HEK293 (cell line): Measurements from ENCODE around the gene PTPDC1.
"Not testable (repeated sequence)": the region's sequence is repeated elsewhere in the genome, so short reads cannot be mapped to it uniquely, and the experiment has no call there.

Experiments used
- CTCF ChIA-PET: fragments of 350-600 bp; formaldehyde crosslinking; extraction: SDS; loops from one replicate; lab custom pipeline; 2021; ENCODE audit warnings: antibody characterized with exemption; lab: Yijun Ruan, JAX
- POLR2A ChIA-PET: fragments of 300-600 bp; formaldehyde crosslinking; extraction: SDS; loops from one replicate; lab custom pipeline; 2020; ENCODE audit warnings: antibody characterized with exemption, inconsistent platforms; lab: Yijun Ruan, JAX
- H3K27ac ChIP-seq: fragments of 200-500 bp; sonication (Bioruptor generic); 2 replicates; pipeline ENCODE4 v1.5.1; 2014; ENCODE audit warnings: low read depth, low read length, control low read depth, inconsistent platforms; ENCODE audit errors: extremely low read depth
- H3K36me3 ChIP-seq, 2 experiments: fragments of 200-500 bp in 1 of 2; sonication (Bioruptor generic) in 1 of 2; 1 replicate in 1 of 2; 2 replicates in 1 of 2; pipeline ENCODE4 v1.5.1; 2014 to 2017; ENCODE audit warnings: inconsistent platforms in 2 of 2, low read length in 2 of 2; ENCODE audit not compliant: control insufficient read depth in 2 of 2, insufficient read depth in 1 of 2
- H3K4me1 ChIP-seq: fragments of 200-500 bp; sonication (Bioruptor generic); 2 replicates; pipeline ENCODE4 v1.5.1; 2014; ENCODE audit warnings: mild to moderate bottlenecking, low read length, inconsistent platforms; ENCODE audit not compliant: control insufficient read depth, insufficient read depth
- H3K4me3 ChIP-seq: 2 replicates; pipeline ENCODE4 v1.5.1; 2011; ENCODE audit warnings: low read depth, mild to moderate bottlenecking, control low read depth, low read length, moderate library complexity
- H3K9me3 ChIP-seq: fragments of 200-500 bp; sonication (Bioruptor generic); 2 replicates; pipeline ENCODE4 v1.5.1; 2014; ENCODE audit warnings: low read depth, low read length, inconsistent platforms; ENCODE audit not compliant: control insufficient read depth, insufficient read depth
- GLIS1 ChIP-seq: fragments of 450-650 bp; formaldehyde crosslinking; IDR thresholded peaks from 2 replicates; pipeline ENCODE4 v1.5.1; 2016; ENCODE audit warnings: missing biosample characterization, missing genetic modification characterization
- MZF1 ChIP-seq: fragments of 450-650 bp; formaldehyde crosslinking; IDR thresholded peaks from 2 replicates; pipeline ENCODE4 v1.5.1; 2017; ENCODE audit warnings: missing biosample characterization, missing genetic modification characterization, borderline replicate concordance
- PRDM6 ChIP-seq: fragments of 450-650 bp; formaldehyde crosslinking; IDR thresholded peaks from 2 replicates; pipeline ENCODE4 v1.5.1; 2017; ENCODE audit warnings: missing biosample characterization, missing genetic modification characterization
- REPIN1 ChIP-seq: fragments of 450-650 bp; formaldehyde crosslinking; IDR thresholded peaks from 2 replicates; pipeline ENCODE4 v1.5.1; 2017; ENCODE audit warnings: missing biosample characterization, missing genetic modification characterization, low read depth
- ZFP69B ChIP-seq: fragments of 450-650 bp; formaldehyde crosslinking; IDR thresholded peaks from 2 replicates; pipeline ENCODE4 v1.5.1; 2016; ENCODE audit warnings: missing biosample characterization, missing genetic modification characterization
- ZNF112 ChIP-seq: fragments of 450-650 bp; formaldehyde crosslinking; IDR thresholded peaks from 2 replicates; pipeline ENCODE4 v1.5.0; 2017; ENCODE audit warnings: missing biosample characterization, missing genetic modification characterization
- ZNF16 ChIP-seq: fragments of 450-650 bp; formaldehyde crosslinking; IDR thresholded peaks from 2 replicates; pipeline ENCODE4 v1.5.1; 2016; ENCODE audit warnings: low read depth, missing biosample characterization, missing genetic modification characterization
- ZNF169 ChIP-seq: fragments of 450-650 bp; formaldehyde crosslinking; IDR thresholded peaks from 2 replicates; pipeline ENCODE4 v1.5.1; 2016; ENCODE audit warnings: missing biosample characterization, missing genetic modification characterization
- ZNF175 ChIP-seq: fragments of 450-650 bp; formaldehyde crosslinking; IDR thresholded peaks from 2 replicates; pipeline ENCODE4 v1.5.1; 2016; ENCODE audit warnings: missing biosample characterization, missing genetic modification characterization
- ZNF2 ChIP-seq: fragments of 450-650 bp; formaldehyde crosslinking; IDR thresholded peaks from 2 replicates; pipeline ENCODE4 v1.5.1; 2016; ENCODE audit warnings: missing biosample characterization, missing genetic modification characterization
- ZNF24 ChIP-seq: fragments of 450-650 bp; formaldehyde crosslinking; IDR thresholded peaks from 2 replicates; pipeline ENCODE4 v1.5.1; 2016; ENCODE audit warnings: missing biosample characterization, missing genetic modification characterization
- ZNF529 ChIP-seq: fragments of 450-650 bp; formaldehyde crosslinking; IDR thresholded peaks from 2 replicates; pipeline ENCODE4 v1.5.1; 2017; ENCODE audit warnings: missing genetic modification characterization, missing biosample characterization; ENCODE audit not compliant: insufficient replicate concordance
- ZNF624 ChIP-seq: fragments of 450-650 bp; formaldehyde crosslinking; IDR thresholded peaks from 2 replicates; pipeline ENCODE4 v1.5.1; 2017; ENCODE audit warnings: missing biosample characterization, missing genetic modification characterization
- ZNF670 ChIP-seq: fragments of 450-650 bp; formaldehyde crosslinking; IDR thresholded peaks from 2 replicates; pipeline ENCODE4 v1.5.1; 2016; ENCODE audit warnings: missing biosample characterization, missing genetic modification characterization, low read depth
- ZNF704 ChIP-seq: fragments of 450-650 bp; formaldehyde crosslinking; IDR thresholded peaks from 2 replicates; pipeline ENCODE4 v1.5.1; 2016; ENCODE audit warnings: missing biosample characterization, missing genetic modification characterization
- ZSCAN4 ChIP-seq: fragments of 450-650 bp; formaldehyde crosslinking; IDR thresholded peaks from 2 replicates; pipeline ENCODE4 v1.5.1; 2017; ENCODE audit warnings: missing biosample characterization, missing genetic modification characterization

PTPDC1 gene

GRCh38 chr9:94111446-94111845, 27.2 kb downstream of the PTPDC1 start:
- Histone ChIP-seq H3K36me3 (no peaks in the 10 kb centered on the region), H3K27ac (no peak overlapping the region), H3K4me3 (no peak overlapping the region), H3K4me1 (no peaks in the 10 kb centered on the region), H3K9me3 (no peaks in the 10 kb centered on the region)
- CTCF ChIA-PET: no interaction called here
- POLR2A ChIA-PET: interaction anchor here (0.8 kb wide), 1 partner anchor 55 kb away, joined by 3 read pairs; no protein-coding TSS in a partner anchor
- no peak for TF ChIP-seq ZNF16 (tag by site-specific recombination)
- 0 out of 2 replicates have a peak, but pooled peaks have one; percentile 41 for TF ChIP-seq PRDM6 (tag by site-specific recombination)
- no peak for TF ChIP-seq REPIN1 (tag by site-specific recombination)
- no peak for TF ChIP-seq ZNF175 (tag by site-specific recombination)
- TF ChIP-seq ZNF670: no peak

GRCh38 chr9:94112716-94113465, 28.6 kb downstream of the PTPDC1 start:
- no peak for TF ChIP-seq ZNF704 (tag by site-specific recombination)
- no peak for TF ChIP-seq ZNF529 (tag by site-specific recombination)
- TF ChIP-seq MZF1 (tag by site-specific recombination): no peak
- no peak for TF ChIP-seq ZNF2
- CTCF ChIA-PET: no interaction called here
- no peak overlapping the region for H3K27ac ChIP-seq
- H3K4me1 ChIP-seq: no peaks in the 10 kb centered on the region
- no peaks in the 10 kb centered on the region for H3K36me3 ChIP-seq
- H3K9me3 ChIP-seq: no peaks in the 10 kb centered on the region
- H3K4me3 ChIP-seq: no peak overlapping the region
- POLR2A ChIA-PET: no interaction called here

DNA sequence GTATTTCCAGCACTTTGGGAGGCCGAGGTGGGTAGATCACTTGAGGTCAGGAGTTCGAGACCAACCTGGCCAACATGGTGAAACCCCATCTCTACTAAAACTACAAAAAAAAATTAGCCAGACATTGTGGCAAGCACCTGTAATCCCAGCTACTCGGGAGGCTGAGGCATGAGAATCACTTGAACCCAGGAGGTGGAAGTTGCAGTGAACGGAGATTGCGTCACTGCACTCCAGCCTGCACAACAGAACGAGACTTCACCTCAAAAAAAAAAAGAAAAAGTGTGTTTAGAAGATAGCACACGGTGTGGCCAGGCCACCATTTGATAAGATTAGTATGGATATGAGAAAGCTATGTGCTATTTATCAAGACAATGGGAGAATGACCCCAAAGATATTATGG, 35.8 kb downstream of the PTPDC1 start:
- H3K27ac ChIP-seq, H3K9me3 ChIP-seq, POLR2A ChIA-PET, H3K36me3 ChIP-seq, H3K4me1 ChIP-seq, H3K4me3 ChIP-seq: not testable (repeated sequence)
- CTCF ChIA-PET: interaction anchor here (0.6 kb wide), 1 partner anchor 329 kb away, joined by 3 read pairs; no protein-coding TSS in a partner anchor

DNA sequence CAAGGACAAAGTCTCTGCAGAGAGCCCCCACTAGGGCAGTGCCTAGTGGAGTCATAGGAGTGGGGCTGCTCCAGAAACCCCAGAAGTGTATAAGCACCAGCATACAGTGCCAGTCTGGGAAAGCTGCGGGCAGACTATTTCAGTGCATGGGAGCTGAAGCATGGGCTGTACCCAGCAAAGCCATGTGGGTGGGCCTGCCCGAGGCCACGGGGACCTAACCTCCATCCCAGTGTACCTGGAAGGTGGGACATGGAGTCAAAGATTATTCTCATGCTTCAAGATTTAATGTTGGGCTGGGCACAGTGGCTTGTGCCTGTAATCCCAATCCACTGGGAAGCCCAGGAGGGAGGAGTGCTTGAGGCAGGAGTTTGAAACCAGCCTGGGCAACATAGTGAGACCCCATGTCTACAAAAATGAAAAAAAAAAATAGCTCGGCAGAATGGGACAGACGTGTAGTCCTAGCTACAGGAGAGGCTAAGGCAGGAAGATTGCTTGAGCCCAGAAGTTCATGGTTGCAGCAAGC, 36.7 kb downstream of the PTPDC1 start:
- H3K27ac ChIP-seq: no peak overlapping the region
- H3K36me3 ChIP-seq: no peaks in the 10 kb centered on the region
- H3K9me3 ChIP-seq: no peaks in the 10 kb centered on the region
- no peak for TF ChIP-seq ZFP69B (tag by site-specific recombination)
- TF ChIP-seq ZNF112 (tag by site-specific recombination): no peak
- TF ChIP-seq ZNF169 (tag by site-specific recombination): no peak
- no peak for TF ChIP-seq ZSCAN4 (tag by site-specific recombination)
- no peak for TF ChIP-seq ZNF624
- no peak for TF ChIP-seq ZNF24 (tag by site-specific recombination)
- no peak for TF ChIP-seq GLIS1 (tag by site-specific recombination)
- ChIA-PET POLR2A (no interaction called here), CTCF (no interaction called here)
- H3K4me3 ChIP-seq: no peak overlapping the region
- no peaks in the 10 kb centered on the region for H3K4me1 ChIP-seq
